Loucy (cell line): ENCODE results near the gene NAIF1.

Experiments
- H2AFZ ChIP-seq: fragments of 200-600 bp; sonication (generic); 2 replicates; pipeline ENCODE4 v1.6.0; 2016; ENCODE audit warnings: antibody characterized with exemption, mild to moderate bottlenecking, low read length, moderate library complexity
- H3F3A ChIP-seq: fragments of 200-600 bp; 2 replicates; pipeline ENCODE4 v1.6.0; 2016; ENCODE audit warnings: antibody characterized with exemption, low read depth, mild to moderate bottlenecking
- H3K27me3 ChIP-seq: fragments of 200-600 bp; sonication (generic); 2 replicates; pipeline ENCODE4 v1.6.1; 2014; ENCODE audit warnings: low read length, mild to moderate bottlenecking; ENCODE audit not compliant: insufficient read depth, poor library complexity, severe bottlenecking
- H3K36me3 ChIP-seq: fragments of 200-600 bp; sonication (generic); 2 replicates; pipeline ENCODE4 v1.6.1; 2016; ENCODE audit warnings: low read length; ENCODE audit not compliant: insufficient read depth
- H3K4me1 ChIP-seq: fragments of 200-600 bp; sonication (generic); 2 replicates; pipeline ENCODE4 v1.5.1; 2014; ENCODE audit warnings: low read length, mild to moderate bottlenecking; ENCODE audit not compliant: insufficient read depth, poor library complexity, severe bottlenecking
- H3K4me2 ChIP-seq: fragments of 200-600 bp; sonication (generic); 2 replicates; pipeline ENCODE4 v1.6.0; 2014; ENCODE audit warnings: antibody characterized with exemption, low read length, low read depth, mild to moderate bottlenecking; ENCODE audit not compliant: poor library complexity, severe bottlenecking
- H3K4me3 ChIP-seq: fragments of 200-600 bp; sonication (generic); 2 replicates; pipeline ENCODE4 v1.5.1; 2014; ENCODE audit warnings: low read length, mild to moderate bottlenecking, mixed read lengths; ENCODE audit not compliant: poor library complexity, severe bottlenecking
- H3K79me2 ChIP-seq: fragments of 200-600 bp; sonication (generic); 2 replicates; pipeline ENCODE4 v1.6.1; 2014; ENCODE audit warnings: low read length; ENCODE audit not compliant: insufficient read depth
- H3K9ac ChIP-seq: fragments of 200-600 bp; sonication (generic); 2 replicates; pipeline ENCODE4 v1.6.0; 2014; ENCODE audit warnings: mild to moderate bottlenecking, low read depth, low read length, moderate library complexity; ENCODE audit not compliant: poor library complexity, severe bottlenecking
- H3K9me2 ChIP-seq: fragments of 200-600 bp; sonication (generic); replicated peaks from 2 replicates; pipeline ENCODE4 v1.6.1; 2016; ENCODE audit warnings: low read depth, low read length, mixed read lengths
- H3K9me3 ChIP-seq: fragments of 200-600 bp; sonication (generic); 2 replicates; pipeline ENCODE4 v1.6.1; 2014; ENCODE audit warnings: mild to moderate bottlenecking, antibody characterized with exemption, low read length, low read depth; ENCODE audit not compliant: insufficient read depth
- H4K20me1 ChIP-seq: fragments of 200-600 bp; sonication (generic); 2 replicates; pipeline ENCODE4 v1.6.0; 2014; ENCODE audit warnings: antibody characterized with exemption, low read length, mild to moderate bottlenecking; ENCODE audit not compliant: insufficient read depth, poor library complexity, severe bottlenecking
- CTCF ChIP-seq: fragments of 200-600 bp; sonication (generic); conservative IDR thresholded peaks from 2 replicates; pipeline ENCODE4 v1.5.1; 2014; ENCODE audit warnings: mild to moderate bottlenecking, antibody characterized with exemption, low read length
- EZH2phosphoT487 ChIP-seq: fragments of 200-600 bp; IDR thresholded peaks from 2 replicates; pipeline ENCODE4 v1.6.1; 2018; ENCODE audit warnings: antibody characterized with exemption, mild to moderate bottlenecking, moderate library complexity, borderline replicate concordance

The NAIF1 gene

GRCh38 chr9:128098297-128099230 lies 31.4 kb upstream of the NAIF1 start:
- peaks cover under 1% of the 10 kb centered on the region; the same call in 1 of the 2 replicates for H3F3A ChIP-seq
- H3K4me1 ChIP-seq = peaks cover 9% of the 10 kb centered on the region
- H3K27me3 ChIP-seq = no peaks in the 10 kb centered on the region
- H3K4me3 ChIP-seq = no peak overlapping the region
- no peak for TF ChIP-seq CTCF
- no peak for TF ChIP-seq EZH2phosphoT487
- H2AFZ ChIP-seq = no peak overlapping the region
- H3K9me3 ChIP-seq = no peaks in the 10 kb centered on the region
- peaks cover 62% of the 10 kb centered on the region for H3K79me2 ChIP-seq
- peaks cover 50% of the 10 kb centered on the region; the same call in 1 of the 2 replicates for H3K36me3 ChIP-seq
- no peaks in the 10 kb centered on the region for H3K9me2 ChIP-seq
- no peak overlapping the region for H3K9ac ChIP-seq
- no peak overlapping the region for H3K4me2 ChIP-seq
- H4K20me1 ChIP-seq = peaks cover 34% of the 10 kb centered on the region

GRCh38 chr9:128097543-128098296 lies 30.6 kb upstream of the NAIF1 start:
- no peak overlapping the region for H2AFZ ChIP-seq
- H3K4me3 ChIP-seq = no peak overlapping the region
- H3K36me3 ChIP-seq = peaks cover 42% of the 10 kb centered on the region; the same call in 1 of the 2 replicates
- no peaks in the 10 kb centered on the region for H3K9me3 ChIP-seq
- H3K4me2 ChIP-seq = no peak overlapping the region
- H3K4me1 ChIP-seq = peaks cover 9% of the 10 kb centered on the region
- H3K27me3 ChIP-seq = no peaks in the 10 kb centered on the region
- H3K9me2 ChIP-seq = no peaks in the 10 kb centered on the region
- H3K9ac ChIP-seq = no peak overlapping the region
- H4K20me1 ChIP-seq = peaks cover 34% of the 10 kb centered on the region
- TF ChIP-seq EZH2phosphoT487 (no peak), CTCF (no peak)
- H3F3A ChIP-seq = peaks cover 3% of the 10 kb centered on the region; the same call in 1 of the 2 replicates
- H3K79me2 ChIP-seq = peaks cover 71% of the 10 kb centered on the region

- H3K4me1 ChIP-seq = peaks cover 9% of the 10 kb centered on the region
- peaks cover 42% of the 10 kb centered on the region for H4K20me1 ChIP-seq
- H3F3A ChIP-seq = peaks cover 3% of the 10 kb centered on the region; the same call in 1 of the 2 replicates
- H3K4me2 ChIP-seq = no peak overlapping the region
- no peaks in the 10 kb centered on the region for H3K9me2 ChIP-seq
- no peaks in the 10 kb centered on the region for H3K27me3 ChIP-seq
- H3K79me2 ChIP-seq = peaks cover 79% of the 10 kb centered on the region
- peaks cover 35% of the 10 kb centered on the region; the same call in 1 of the 2 replicates for H3K36me3 ChIP-seq
- no peak overlapping the region for H2AFZ ChIP-seq
- no peak overlapping the region for H3K9ac ChIP-seq
- no peak overlapping the region for H3K4me3 ChIP-seq
- H3K9me3 ChIP-seq = no peaks in the 10 kb centered on the region
- no peak for TF ChIP-seq EZH2phosphoT487
- no peak for TF ChIP-seq CTCF
Measured at GRCh38 chr9:128096616-128097536, 29.8 kb upstream of the NAIF1 start.
